ENCODE results near the gene C6orf132.

C6orf132 gene

GRCh38 chr6:42068872-42069522 is 73.4 kb downstream of the C6orf132 start:
- no peak for DNase-seq

- no peak for DNase-seq
These were observed 74.2 kb downstream of the C6orf132 start for GRCh38 chr6:42068173-42068572.

- DNase-seq, result no peak
These were observed 76.2 kb downstream of the C6orf132 start for GRCh38 chr6:42066156-42066675.

GRCh38 chr6:42059743-42060142 is 82.7 kb downstream of the C6orf132 start:
- no peak for DNase-seq

GRCh38 chr6:42053601-42054000 is 88.8 kb downstream of the C6orf132 start:
- no peak for DNase-seq

GRCh38 chr6:42051268-42051653 is 91.2 kb downstream of the C6orf132 start:
- DNase-seq, result no peak

Measured in stimulated activated CD4-positive, alpha-beta T cell treated with anti-CD3 and anti-CD28 coated beads, Interleukin-2, amount 100 ng/mL, for 48 hours (primary cell).